Gastrocnemius medialis (tissue), 4 donors: Measurements from ENCODE around the gene NFX1. TPM values are rescaled to one million over a fixed set of nuclear protein-coding genes. Genes with fewer than 3 reads are reported as not detected.
"Not testable (repeated sequence)": the region's sequence is repeated elsewhere in the genome, so short reads cannot be mapped to it uniquely, and the experiment has no call there.

Experiments used
- ATAC-seq, 2 donors: fragments of 150-250 bp; one replicate each; pipeline ENCODE4 v1.9.1; 2016
- DNase-seq, 2 donors: peaks; one replicate each; pipeline ENCODE4 v3.0.0-alpha.2; 2019
- H3K27ac ChIP-seq, 4 donors: fragments of 200-600 bp; sonication (generic); 1 replicate in 1 of 4; 2 replicates in 3 of 4; pipeline ENCODE4 v1.5.1; 2016 to 2018; ENCODE audit warnings: mild to moderate bottlenecking in 2 of 4, moderate library complexity in 1 of 4
- H3K27me3 ChIP-seq, 3 donors: fragments of 200-600 bp; sonication (generic) in 2 of 3; 1 replicate in 1 of 3; 2 replicates in 2 of 3; pipeline versions ENCODE4 v1.5.1 to v1.6.0; 2016 to 2019; ENCODE audit warnings: mild to moderate bottlenecking in 1 of 3, moderate library complexity in 1 of 3
- H3K36me3 ChIP-seq, 2 donors: fragments of 200-600 bp; sonication (generic) in 1 of 2; one replicate each; pipeline ENCODE4 v1.5.1; 2017 to 2018
- H3K4me1 ChIP-seq, 2 donors: fragments of 200-600 bp; sonication (generic) in 1 of 2; one replicate each; pipeline ENCODE4 v1.5.1; 2016 to 2017; ENCODE audit warnings: mild to moderate bottlenecking in 2 of 2
- H3K4me3 ChIP-seq, 4 donors: fragments of 200-600 bp; sonication (generic) in 3 of 4; 1 replicate in 1 of 4; 2 replicates in 3 of 4; pipeline ENCODE4 v1.5.1; 2016 to 2019; ENCODE audit warnings: mild to moderate bottlenecking in 2 of 4
- H3K9me3 ChIP-seq, 3 donors: fragments of 200-600 bp; sonication (generic) in 2 of 3; 1 replicate in 1 of 3; 2 replicates in 2 of 3; pipeline ENCODE4 v1.5.1; 2016 to 2019
- CTCF ChIP-seq, 5 experiments: fragments of 450-650 bp in 3 of 5; fragments of 200-600 bp in 2 of 5; sonication (generic) in 2 of 5; IDR thresholded peaks in 4 of 5; conservative IDR thresholded peaks in 1 of 5; 1 replicate in 4 of 5; 2 replicates in 1 of 5; pipeline ENCODE4 v1.5.1; 2016 to 2019; ENCODE audit warnings: antibody characterized with exemption in 5 of 5, mild to moderate bottlenecking in 3 of 5, moderate library complexity in 3 of 5
- POLR2A ChIP-seq, 2 donors: fragments of 450-650 bp; IDR thresholded peaks; one replicate each; pipeline ENCODE4 v1.6.1; 2017; ENCODE audit warnings: antibody characterized with exemption in 2 of 2, mild to moderate bottlenecking in 2 of 2, moderate library complexity in 2 of 2
- in situ Hi-C, 4 donors: fragments of 200-750 bp; cut with MboI; loops; one replicate each; pipeline versions ENCODE4 v1.15.0 to v1.8.0; 2017; ENCODE audit warnings: low sequenced_read_pairs in 4 of 4
- intact Hi-C: fragments of 100-400 bp; cut with DNase I; formaldehyde crosslinking; loops from one replicate; pipeline ENCODE4 v1.15.1; 2023; ENCODE audit warnings: low total_unique reads
- total RNA-seq, 4 donors: library from RNA; depleted of rRNA; stranded (reverse); fragments of >200 nt; gene quantifications; one replicate each; pipeline versions ENCODE4 v1.1.0 to v1.2.3, GENCODE V29; 2016

The NFX1 gene
- total RNA-seq, 4 donors from 2014 or later = 29.8 to 52.0 (median 40.6) TPM

- no peaks in the 10 kb centered on the region for H3K27me3 ChIP-seq
- no peak for TF ChIP-seq POLR2A (IDR thresholded peaks at IDR 0.05)
- no peak for TF ChIP-seq CTCF (IDR thresholded peaks at IDR 0.05 in 4 of 5, conservative IDR thresholded peaks at IDR 0.05 in 1 of 5)
- H3K4me1 ChIP-seq = no peaks in the 10 kb centered on the region
- intact Hi-C loops (no loop called here), in situ Hi-C loops (no loop called here)
- DNase-seq = no peak
- peaks cover 4 to 61% of the 10 kb centered on the region in 2 donors for H3K36me3 ChIP-seq
- H3K4me3 ChIP-seq = no peak overlapping the region
- H3K9me3 ChIP-seq = no peaks in the 10 kb centered on the region
- no peak for ATAC-seq
- H3K27ac ChIP-seq = no peak overlapping the region
Observed at GRCh38 chr9:33349743-33350142, 59.4 kb downstream of the NFX1 start.

DNA sequence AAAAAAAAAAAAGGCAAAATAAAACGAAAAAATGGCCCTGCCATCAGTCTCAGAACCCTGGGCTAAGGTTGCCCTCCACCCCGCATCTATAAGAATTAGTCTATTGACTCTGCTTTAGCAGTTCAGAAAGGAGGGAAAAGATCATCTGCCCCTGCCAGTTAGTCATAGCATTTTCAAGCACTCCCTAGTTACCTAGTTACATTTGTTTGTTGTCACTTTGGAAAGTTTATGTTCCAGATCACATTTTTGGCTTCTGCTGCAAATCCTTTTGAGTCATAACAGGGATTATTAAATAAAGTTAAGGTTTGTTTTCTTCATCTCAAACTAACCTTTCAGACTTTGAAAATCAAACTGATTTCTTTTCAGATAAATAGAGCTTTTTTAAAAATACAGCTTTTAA is 60.0 kb downstream of the NFX1 start:
- Histone ChIP-seq H3K4me1 (no peaks in the 10 kb centered on the region), H3K9me3 (no peaks in the 10 kb centered on the region), H3K4me3 (no peak overlapping the region), H3K36me3 (peaks cover 4 to 55% of the 10 kb centered on the region in 2 donors), H3K27ac (no peak overlapping the region), H3K27me3 (no peaks in the 10 kb centered on the region)
- intact Hi-C loops (no loop called here), in situ Hi-C loops (no loop called here)
- DNase-seq (no peak), ATAC-seq (peak in 1 of 2 donors; percentile 38)
- no peak for TF ChIP-seq POLR2A (IDR thresholded peaks at IDR 0.05)

GRCh38 chr9:33351547-33351946 is 61.2 kb downstream of the NFX1 start:
- Histone ChIP-seq H3K27ac (no peak overlapping the region), H3K36me3 (peaks cover 0 to 48% of the 10 kb centered on the region in 2 donors), H3K9me3 (no peaks in the 10 kb centered on the region), H3K27me3 (no peaks in the 10 kb centered on the region), H3K4me1 (no peaks in the 10 kb centered on the region), H3K4me3 (no peak overlapping the region)
- ATAC-seq (no peak), DNase-seq (no peak)
- TF ChIP-seq CTCF (IDR thresholded peaks at IDR 0.05 in 4 of 5, conservative IDR thresholded peaks at IDR 0.05 in 1 of 5) (no peak), POLR2A (IDR thresholded peaks at IDR 0.05) (no peak)
- in situ Hi-C loops (no loop called here), intact Hi-C loops (no loop called here)

GRCh38 chr9:33354651-33355211 is 64.4 kb downstream of the NFX1 start:
- Histone ChIP-seq H3K4me1 (no peaks in the 10 kb centered on the region), H3K27me3 (no peaks in the 10 kb centered on the region), H3K9me3 (no peaks in the 10 kb centered on the region), H3K36me3 (peaks cover 0 to 34% of the 10 kb centered on the region in 2 donors), H3K4me3 (no peak overlapping the region), H3K27ac (peak overlapping the region in 1 of 4 donors; percentile 8)
- intact Hi-C loops (no loop called here), in situ Hi-C loops (no loop called here)
- DNase-seq (no peak), ATAC-seq (no peak)
- TF ChIP-seq POLR2A (IDR thresholded peaks at IDR 0.05) (no peak), CTCF (IDR thresholded peaks at IDR 0.05 in 4 of 5, conservative IDR thresholded peaks at IDR 0.05 in 1 of 5) (no peak)

DNA sequence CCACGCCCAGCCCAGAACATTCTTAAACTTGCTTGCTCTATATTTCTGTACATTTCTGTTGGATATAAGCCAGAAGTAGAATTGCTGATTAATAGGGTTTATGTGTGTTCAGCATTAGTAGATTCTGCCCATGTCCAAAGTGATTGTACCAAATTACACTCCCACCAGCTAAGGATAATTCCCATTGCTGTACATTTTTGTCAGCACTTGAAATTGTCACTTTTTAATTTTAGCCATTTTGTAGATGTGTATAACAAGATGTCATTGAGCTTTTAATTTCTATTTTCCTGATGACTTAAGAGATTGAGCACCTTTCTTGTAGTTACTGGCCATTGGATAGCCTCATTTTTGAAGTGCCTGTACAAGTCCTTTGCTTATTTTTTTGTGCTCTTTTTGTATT is 65.6 kb downstream of the NFX1 start:
- Histone ChIP-seq H3K27ac (no peak overlapping the region), H3K36me3 (peaks cover 0 to 29% of the 10 kb centered on the region in 2 donors), H3K9me3 (no peaks in the 10 kb centered on the region), H3K4me3 (no peak overlapping the region), H3K4me1 (no peaks in the 10 kb centered on the region), H3K27me3 (no peaks in the 10 kb centered on the region)
- no peak for DNase-seq
- TF ChIP-seq POLR2A (IDR thresholded peaks at IDR 0.05) (no peak), CTCF (IDR thresholded peaks at IDR 0.05 in 4 of 5, conservative IDR thresholded peaks at IDR 0.05 in 1 of 5) (no peak)
- in situ Hi-C loops = no loop called here
- ATAC-seq = no peak
- intact Hi-C loops = no loop called here

- H3K4me1 ChIP-seq, DNase-seq, H3K9me3 ChIP-seq, H3K4me3 ChIP-seq, H3K27ac ChIP-seq, H3K27me3 ChIP-seq, ATAC-seq, in situ Hi-C loops, intact Hi-C loops: not testable (repeated sequence)
- H3K36me3 ChIP-seq = peaks cover 0 to 29% of the 10 kb centered on the region in 2 donors
Observed at GRCh38 chr9:33358641-33359040, 68.3 kb downstream of the NFX1 start.
